Mammary epithelial cell (primary cell): ENCODE results near the gene ATP8A1.

Experiments
- EZH2 ChIP-seq: IDR thresholded peaks from 2 replicates; pipeline ENCODE4 v1.6.1; 2012; ENCODE audit warnings: low read length, inconsistent platforms, borderline replicate concordance
- TF ChIP-seq, protein P1 (sequence below), 2 donors: IDR thresholded peaks in 1 of 2; conservative IDR thresholded peaks in 1 of 2; 2 replicates each; pipeline ENCODE4 v1.5.1; 2011 to 2012; ENCODE audit warnings: inconsistent platforms in 2 of 2, low read length in 2 of 2, mild to moderate bottlenecking in 2 of 2, control low read depth in 1 of 2, low read depth in 1 of 2; ENCODE audit not compliant: insufficient read depth in 1 of 2; ENCODE audit errors: extremely low read depth in 1 of 2

DNA sequence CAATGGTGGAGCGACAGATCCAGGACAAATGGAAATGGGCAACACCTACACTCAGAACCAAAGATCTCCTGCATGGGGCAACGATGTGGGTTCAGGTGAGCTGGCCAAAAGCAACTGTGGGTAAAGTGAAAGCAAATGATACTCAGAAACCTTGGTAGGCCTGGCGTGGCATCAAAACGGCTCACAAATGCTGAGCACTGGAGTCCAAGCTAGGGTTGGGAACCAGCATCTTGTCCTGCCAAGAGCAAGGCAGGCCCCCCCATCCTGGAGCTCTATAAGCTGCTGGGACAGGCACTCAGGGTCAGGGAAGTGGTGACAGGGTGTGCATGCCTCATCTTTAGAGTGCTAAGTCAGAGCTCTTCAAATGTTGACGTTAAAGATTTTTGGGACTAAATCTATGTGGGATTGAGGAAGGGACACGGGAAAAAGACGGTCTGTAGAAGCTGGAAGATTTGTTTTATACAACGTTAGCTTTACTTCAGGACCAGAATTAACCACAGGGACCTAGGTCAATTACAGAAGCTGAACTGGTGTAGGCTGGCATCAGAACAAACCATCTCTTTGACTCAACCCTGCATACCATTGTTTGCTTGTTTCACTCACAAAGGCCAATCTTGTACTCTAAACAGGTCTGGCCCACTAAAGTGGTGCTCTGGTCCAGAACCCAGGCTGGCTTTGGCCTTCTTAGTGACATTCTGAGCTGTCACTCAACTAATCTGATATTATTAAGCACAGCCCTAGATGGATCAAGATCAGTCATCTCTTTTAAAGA, 10.7 kb downstream of the ATP8A1 start:
- TF ChIP-seq, protein P1, sequence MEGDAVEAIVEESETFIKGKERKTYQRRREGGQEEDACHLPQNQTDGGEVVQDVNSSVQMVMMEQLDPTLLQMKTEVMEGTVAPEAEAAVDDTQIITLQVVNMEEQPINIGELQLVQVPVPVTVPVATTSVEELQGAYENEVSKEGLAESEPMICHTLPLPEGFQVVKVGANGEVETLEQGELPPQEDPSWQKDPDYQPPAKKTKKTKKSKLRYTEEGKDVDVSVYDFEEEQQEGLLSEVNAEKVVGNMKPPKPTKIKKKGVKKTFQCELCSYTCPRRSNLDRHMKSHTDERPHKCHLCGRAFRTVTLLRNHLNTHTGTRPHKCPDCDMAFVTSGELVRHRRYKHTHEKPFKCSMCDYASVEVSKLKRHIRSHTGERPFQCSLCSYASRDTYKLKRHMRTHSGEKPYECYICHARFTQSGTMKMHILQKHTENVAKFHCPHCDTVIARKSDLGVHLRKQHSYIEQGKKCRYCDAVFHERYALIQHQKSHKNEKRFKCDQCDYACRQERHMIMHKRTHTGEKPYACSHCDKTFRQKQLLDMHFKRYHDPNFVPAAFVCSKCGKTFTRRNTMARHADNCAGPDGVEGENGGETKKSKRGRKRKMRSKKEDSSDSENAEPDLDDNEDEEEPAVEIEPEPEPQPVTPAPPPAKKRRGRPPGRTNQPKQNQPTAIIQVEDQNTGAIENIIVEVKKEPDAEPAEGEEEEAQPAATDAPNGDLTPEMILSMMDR (conservative IDR thresholded peaks at IDR 0.05 in 1 of 2, IDR thresholded peaks at IDR 0.05 in 1 of 2; ENCODE audit: extremely low read depth in 1 of 2, insufficient read depth in 1 of 2, low read depth in 1 of 2, low read length in 2 of 2), result no peak
- no peak for TF ChIP-seq EZH2
